NT2/D1 (cell line): ENCODE measurements around the gene ITGB5.

ENCODE experiments used
- DNase-seq: peaks from one replicate; pipeline ENCODE4 v3.0.0-alpha.2; 2011; ENCODE audit warnings: low read depth, low spot score
- H3K27me3 ChIP-seq: 2 replicates; pipeline ENCODE4 v1.6.0; 2011; ENCODE audit warnings: mild to moderate bottlenecking; ENCODE audit not compliant: insufficient read length, insufficient read depth
- H3K36me3 ChIP-seq: 2 replicates; pipeline ENCODE4 v1.6.1; 2011; ENCODE audit warnings: mild to moderate bottlenecking, low read length, mixed read lengths; ENCODE audit not compliant: insufficient read depth, insufficient read length
- H3K4me1 ChIP-seq: 2 replicates; pipeline ENCODE4 v1.5.1; 2011; ENCODE audit not compliant: insufficient read depth, insufficient read length
- H3K4me3 ChIP-seq: 2 replicates; pipeline ENCODE4 v1.5.1; 2011; ENCODE audit warnings: low read depth; ENCODE audit not compliant: insufficient read length
- H3K9ac ChIP-seq: 2 replicates; pipeline ENCODE4 v1.6.0; 2011; ENCODE audit warnings: low read depth; ENCODE audit not compliant: insufficient read length
- H3K9me3 ChIP-seq: 2 replicates; pipeline ENCODE4 v1.5.1; 2011; ENCODE audit warnings: mild to moderate bottlenecking, low read length; ENCODE audit not compliant: insufficient read depth
- SUZ12 ChIP-seq: IDR thresholded peaks from 2 replicates; pipeline ENCODE4 v1.6.1; 2011; ENCODE audit not compliant: insufficient read length, insufficient read depth; ENCODE audit errors: extremely low read depth
- YY1 ChIP-seq: IDR thresholded peaks from 2 replicates; pipeline ENCODE4 v1.6.1; 2011; ENCODE audit not compliant: insufficient read length, insufficient read depth
- ZNF274 ChIP-seq: IDR thresholded peaks from 2 replicates; pipeline ENCODE4 v1.6.1; 2011; ENCODE audit warnings: mild to moderate bottlenecking, low read depth, low read length

ITGB5 gene

DNA sequence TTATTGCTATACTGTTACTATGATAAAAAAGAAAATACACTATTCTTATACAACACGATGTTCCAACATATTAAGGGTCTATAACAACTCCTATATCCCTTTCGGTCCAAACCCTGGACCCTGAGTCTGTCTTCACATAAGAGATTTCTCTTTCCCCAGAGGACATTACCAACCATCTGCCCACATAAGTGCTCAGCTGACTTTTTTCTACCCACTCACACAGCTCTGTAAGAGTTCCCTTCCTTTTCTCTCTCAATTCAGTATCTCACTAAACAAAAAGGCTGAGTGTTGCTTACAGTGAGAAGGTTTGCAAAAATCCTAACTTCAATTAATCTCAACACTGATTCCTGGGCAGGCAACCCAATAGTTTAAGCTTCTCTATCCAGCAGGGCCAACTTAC lies 30.5 kb downstream of the ITGB5 start:
- Histone ChIP-seq H3K9me3 (no peaks in the 10 kb centered on the region), H3K27me3 (no peaks in the 10 kb centered on the region), H3K4me3 (no peak overlapping the region), H3K4me1 (no peaks in the 10 kb centered on the region), H3K36me3 (peaks cover 59% of the 10 kb centered on the region), H3K9ac (no peak overlapping the region)
- no peak for DNase-seq
- TF ChIP-seq ZNF274 (no peak), SUZ12 (no peak), YY1 (no peak)

DNA sequence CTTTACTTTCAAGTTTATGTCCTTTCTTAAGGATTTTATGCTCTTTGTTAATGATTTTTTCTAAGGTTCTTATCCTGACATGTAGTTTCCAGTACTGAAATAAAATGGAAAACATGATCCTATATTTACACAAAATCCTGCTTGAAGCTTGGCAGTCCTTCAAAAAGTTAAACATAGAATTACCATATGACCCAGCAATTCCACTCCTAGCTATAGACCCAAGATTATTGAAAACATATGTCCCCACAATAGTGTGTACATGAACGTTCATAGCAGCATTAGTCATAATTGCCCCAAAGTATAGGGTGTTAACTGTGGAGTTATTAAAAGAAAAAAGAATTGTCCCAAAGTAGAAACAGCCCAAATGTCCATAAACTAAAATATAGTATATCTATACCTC lies 33.2 kb downstream of the ITGB5 start:
- Histone ChIP-seq H3K9me3 (no peaks in the 10 kb centered on the region), H3K27me3 (no peaks in the 10 kb centered on the region), H3K36me3 (peaks cover 58% of the 10 kb centered on the region), H3K4me1 (no peaks in the 10 kb centered on the region), H3K4me3 (no peak overlapping the region), H3K9ac (no peak overlapping the region)
- TF ChIP-seq SUZ12 (no peak), ZNF274 (no peak), YY1 (no peak)
- no peak for DNase-seq

DNA sequence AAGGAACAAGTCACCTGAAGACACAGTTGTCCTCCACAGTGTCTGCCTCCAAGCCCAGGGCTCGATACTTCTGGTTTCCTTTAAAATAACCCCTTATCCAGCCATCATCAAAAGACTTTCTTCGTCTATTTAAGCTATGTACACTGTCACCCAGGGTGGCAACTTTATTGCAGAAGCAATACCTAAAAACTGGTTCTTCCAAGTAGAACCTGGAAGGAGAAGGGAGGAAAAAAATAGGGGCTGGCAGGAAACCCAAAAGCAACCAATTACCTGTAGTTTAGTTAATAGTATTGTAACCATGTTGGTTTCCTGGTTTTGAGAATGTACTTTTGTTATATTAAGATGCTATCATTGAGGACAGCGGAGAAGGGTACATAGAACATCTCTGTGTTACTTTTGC lies 33.7 kb downstream of the ITGB5 start:
- DNase-seq: no peak
- H3K4me3 ChIP-seq: no peak overlapping the region
- H3K27me3 ChIP-seq: no peaks in the 10 kb centered on the region
- no peaks in the 10 kb centered on the region for H3K4me1 ChIP-seq
- TF ChIP-seq ZNF274 (no peak), YY1 (no peak), SUZ12 (no peak)
- H3K9ac ChIP-seq: no peak overlapping the region
- H3K36me3 ChIP-seq: peaks cover 57% of the 10 kb centered on the region
- no peaks in the 10 kb centered on the region for H3K9me3 ChIP-seq

DNA sequence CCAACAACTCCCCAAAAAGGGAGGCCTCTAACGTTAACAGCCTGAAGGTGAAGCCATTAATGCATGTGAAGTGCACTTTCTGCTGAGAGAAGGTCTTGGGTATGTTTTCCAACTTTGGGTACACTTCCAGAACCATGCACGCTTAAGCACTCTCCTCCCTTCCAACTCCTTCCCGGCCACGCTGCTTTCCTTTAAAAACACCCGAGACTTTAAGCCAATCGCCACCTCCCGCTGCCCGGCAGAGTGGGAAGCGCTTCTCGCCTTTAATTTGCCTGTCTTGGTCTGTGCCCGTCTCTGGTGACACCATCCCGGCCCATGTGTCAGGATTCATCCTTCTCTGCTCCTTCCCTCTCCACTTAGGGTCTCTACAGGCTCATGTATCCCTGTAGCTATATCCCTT lies 35.3 kb downstream of the ITGB5 start:
- no peaks in the 10 kb centered on the region for H3K4me1 ChIP-seq
- H3K27me3 ChIP-seq: no peaks in the 10 kb centered on the region
- H3K4me3 ChIP-seq: no peak overlapping the region
- H3K36me3 ChIP-seq: peaks cover 58% of the 10 kb centered on the region
- no peak overlapping the region for H3K9ac ChIP-seq
- TF ChIP-seq YY1 (no peak), SUZ12 (no peak), ZNF274 (no peak)
- no peak for DNase-seq
- no peaks in the 10 kb centered on the region for H3K9me3 ChIP-seq

DNA sequence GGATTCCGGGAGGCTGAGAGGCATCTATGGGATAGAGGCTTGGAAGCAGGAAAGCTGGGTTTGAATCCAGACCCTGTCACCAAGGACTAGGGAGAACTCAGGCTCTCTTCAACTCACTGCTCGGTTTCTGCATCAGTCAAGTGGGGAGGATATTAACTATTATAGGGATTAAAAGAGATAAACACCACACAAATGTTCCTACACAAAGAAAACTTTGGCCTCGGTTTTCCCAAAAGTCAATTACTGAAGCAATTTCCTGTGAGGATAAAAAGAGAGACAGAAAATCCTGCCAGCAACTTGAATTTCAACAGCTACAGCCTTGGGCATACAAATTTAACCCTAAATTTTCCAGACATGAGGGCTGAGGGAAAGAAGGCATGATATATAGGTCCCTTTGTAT lies 36.0 kb downstream of the ITGB5 start:
- peaks cover 59% of the 10 kb centered on the region for H3K36me3 ChIP-seq
- no peak overlapping the region for H3K9ac ChIP-seq
- no peaks in the 10 kb centered on the region for H3K27me3 ChIP-seq
- no peak for DNase-seq
- no peaks in the 10 kb centered on the region for H3K9me3 ChIP-seq
- no peak overlapping the region for H3K4me3 ChIP-seq
- TF ChIP-seq YY1: no peak
- no peak for TF ChIP-seq ZNF274
- no peak for TF ChIP-seq SUZ12
- H3K4me1 ChIP-seq: no peaks in the 10 kb centered on the region

DNA sequence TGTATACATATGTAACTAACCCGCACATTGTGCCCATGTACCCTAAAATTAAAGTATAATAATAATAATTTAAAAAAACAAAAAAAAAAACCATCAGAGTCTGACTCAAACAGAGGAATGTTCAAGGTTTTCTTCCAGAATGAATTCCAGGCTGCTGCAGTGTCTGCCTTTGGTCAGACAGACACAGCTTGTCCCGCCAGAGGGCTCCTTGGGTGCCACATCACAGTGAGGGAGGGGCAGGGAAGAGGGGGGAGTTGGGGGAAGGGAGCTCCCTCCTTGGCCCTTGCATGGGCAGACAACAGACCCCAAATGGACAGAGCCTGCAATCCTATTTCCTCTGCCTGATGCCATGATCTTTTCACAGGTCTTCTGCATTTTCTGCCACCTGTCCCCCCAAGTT lies 36.5 kb downstream of the ITGB5 start:
- H3K27me3 ChIP-seq: no peaks in the 10 kb centered on the region
- no peak overlapping the region for H3K4me3 ChIP-seq
- DNase-seq: no peak
- peaks cover 60% of the 10 kb centered on the region for H3K36me3 ChIP-seq
- no peaks in the 10 kb centered on the region for H3K9me3 ChIP-seq
- no peak overlapping the region for H3K9ac ChIP-seq
- no peaks in the 10 kb centered on the region for H3K4me1 ChIP-seq
- TF ChIP-seq YY1 (no peak), ZNF274 (no peak)

DNA sequence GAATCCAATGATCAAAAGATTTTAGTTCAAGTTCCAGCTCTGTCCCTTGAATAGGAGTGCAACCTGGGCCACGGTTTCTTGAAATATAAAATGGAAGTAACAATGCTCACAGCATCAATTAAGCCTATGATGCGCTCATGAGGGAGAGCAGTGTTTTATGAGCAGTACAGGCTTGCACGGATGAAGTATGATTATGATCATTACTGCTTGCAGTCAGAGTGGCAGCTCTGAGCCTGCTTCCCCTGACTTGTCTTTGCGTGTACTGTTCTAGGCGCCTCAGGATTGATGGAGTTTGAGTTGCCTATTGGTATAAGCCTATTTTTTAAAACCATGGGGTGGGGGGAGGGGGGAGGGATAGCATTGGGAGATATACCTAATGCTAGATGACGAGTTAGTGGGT lies 37.0 kb downstream of the ITGB5 start:
- Histone ChIP-seq H3K4me1 (no peaks in the 10 kb centered on the region), H3K27me3 (no peaks in the 10 kb centered on the region), H3K9ac (no peak overlapping the region), H3K36me3 (peaks cover 56% of the 10 kb centered on the region), H3K4me3 (no peak overlapping the region), H3K9me3 (no peaks in the 10 kb centered on the region)
- DNase-seq: no peak
- TF ChIP-seq ZNF274 (no peak), YY1 (no peak), SUZ12 (no peak)

DNA sequence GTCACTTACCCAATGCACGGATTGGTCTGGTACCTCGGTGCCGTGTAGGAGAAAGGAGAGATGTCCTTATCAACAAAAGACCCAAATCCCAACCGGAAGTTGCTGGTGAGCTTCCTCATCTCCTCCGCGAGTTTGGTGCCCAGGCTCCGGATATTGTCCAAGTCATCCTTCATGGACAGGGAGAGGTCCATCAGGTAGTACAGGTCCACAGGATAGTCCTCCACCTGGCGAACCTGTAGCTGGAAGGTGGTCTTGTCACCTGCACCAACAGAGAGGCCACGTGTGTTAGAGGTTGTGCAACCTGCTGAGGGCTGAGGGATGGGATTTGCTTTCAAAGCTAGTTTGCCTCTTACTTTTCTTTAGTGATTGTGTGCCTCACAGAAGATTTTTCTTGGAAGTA lies 38.9 kb downstream of the ITGB5 start:
- no peak for DNase-seq
- Histone ChIP-seq H3K27me3 (no peaks in the 10 kb centered on the region), H3K9ac (no peak overlapping the region), H3K4me3 (no peak overlapping the region), H3K9me3 (no peaks in the 10 kb centered on the region), H3K36me3 (peaks cover 53% of the 10 kb centered on the region), H3K4me1 (no peaks in the 10 kb centered on the region)
- TF ChIP-seq YY1 (no peak), ZNF274 (no peak), SUZ12 (no peak)
